Occipital lobe (tissue), 2 donors: Measurements from ENCODE around the gene HDLBP. TPM values are rescaled to one million over a fixed set of nuclear protein-coding genes. Genes with fewer than 3 reads are reported as not detected.
"Not testable (repeated sequence)": the region's sequence is repeated elsewhere in the genome, so short reads cannot be mapped to it uniquely, and the experiment has no call there.

Experiments
- DNase-seq: peaks from one replicate; lab custom pipeline; 2025; lab: John Stamatoyannopoulos, UW
- total RNA-seq: library from RNA; depleted of rRNA; stranded (reverse); fragments of >200 nt; gene quantifications from one replicate; pipeline ENCODE4 v1.2.3, GENCODE V29; 2014

HDLBP gene
- total RNA-seq, 1 donor from 2014 or later, result 138 TPM

- DNase-seq, result no peak
Observed at GRCh38 chr2:241198381-241199279, 116.8 kb downstream of the HDLBP start.

DNA sequence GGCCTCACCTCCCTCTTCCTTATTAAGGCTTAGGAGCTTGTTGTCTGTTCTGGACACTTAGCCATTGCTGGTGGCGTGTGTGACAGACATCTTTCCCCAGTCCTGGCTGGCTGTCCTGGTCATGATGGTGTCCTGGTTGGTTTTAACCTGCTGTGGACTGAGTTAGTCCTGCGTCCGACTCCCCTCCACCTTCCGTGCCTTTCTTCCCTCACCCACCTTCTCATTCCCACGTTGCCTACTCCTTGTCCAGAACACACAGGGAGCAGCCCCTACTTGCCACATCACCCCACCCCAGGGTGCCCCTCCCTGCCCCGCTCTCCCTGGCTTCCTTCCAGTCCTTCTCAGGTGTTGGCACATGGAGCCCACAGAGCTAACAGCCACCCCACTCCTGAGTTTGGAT, 117.5 kb downstream of the HDLBP start:
- DNase-seq, result no peak

- DNase-seq, result not testable (repeated sequence)
Observed at GRCh38 chr2:241197246-241197645, 118.2 kb downstream of the HDLBP start.

GRCh38 chr2:241195506-241196130, 119.9 kb downstream of the HDLBP start:
- no peak for DNase-seq

- DNase-seq, result no peak
Observed at GRCh38 chr2:241194811-241195210, 120.7 kb downstream of the HDLBP start.

DNA sequence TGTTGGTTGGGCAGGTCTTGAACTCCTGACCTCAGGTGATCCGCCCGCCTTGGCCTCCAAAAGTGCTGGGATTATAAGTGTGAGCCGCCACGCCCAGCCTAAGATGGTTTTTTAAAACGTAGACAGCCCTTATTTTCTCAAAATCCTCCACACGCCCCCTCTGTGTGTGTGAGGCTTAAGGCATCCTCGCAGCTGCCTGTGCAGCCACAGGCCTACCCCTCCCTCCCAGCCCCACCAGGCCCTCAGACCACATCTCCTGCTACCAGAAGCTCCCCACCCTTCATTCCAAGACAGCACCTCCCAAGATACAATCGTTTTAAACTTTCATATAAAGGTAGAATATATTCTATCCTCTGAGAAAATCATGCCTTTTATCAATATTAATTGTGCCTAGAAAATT, 122.2 kb downstream of the HDLBP start:
- DNase-seq, result no peak

DNA sequence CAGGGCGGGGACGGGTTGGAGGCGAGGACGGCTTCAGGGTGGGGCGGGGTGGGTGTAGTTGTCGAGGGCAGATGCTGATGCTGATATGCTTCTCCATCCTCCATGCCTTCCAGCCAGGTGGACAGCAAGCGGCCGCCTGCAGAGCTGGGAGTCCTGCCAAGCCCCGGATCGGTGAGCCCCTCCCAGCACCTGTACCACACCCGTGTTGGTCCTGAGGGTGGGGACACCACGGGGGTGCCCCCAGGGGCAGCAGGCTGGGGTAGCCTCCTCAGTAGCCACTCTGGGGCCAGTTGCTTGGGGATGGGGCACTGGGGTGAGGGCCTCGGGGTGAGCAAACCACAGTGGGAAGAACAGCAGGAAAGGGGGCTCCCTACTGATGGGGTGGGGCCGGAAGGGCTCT, 124.4 kb downstream of the HDLBP start:
- DNase-seq, result no peak

DNA sequence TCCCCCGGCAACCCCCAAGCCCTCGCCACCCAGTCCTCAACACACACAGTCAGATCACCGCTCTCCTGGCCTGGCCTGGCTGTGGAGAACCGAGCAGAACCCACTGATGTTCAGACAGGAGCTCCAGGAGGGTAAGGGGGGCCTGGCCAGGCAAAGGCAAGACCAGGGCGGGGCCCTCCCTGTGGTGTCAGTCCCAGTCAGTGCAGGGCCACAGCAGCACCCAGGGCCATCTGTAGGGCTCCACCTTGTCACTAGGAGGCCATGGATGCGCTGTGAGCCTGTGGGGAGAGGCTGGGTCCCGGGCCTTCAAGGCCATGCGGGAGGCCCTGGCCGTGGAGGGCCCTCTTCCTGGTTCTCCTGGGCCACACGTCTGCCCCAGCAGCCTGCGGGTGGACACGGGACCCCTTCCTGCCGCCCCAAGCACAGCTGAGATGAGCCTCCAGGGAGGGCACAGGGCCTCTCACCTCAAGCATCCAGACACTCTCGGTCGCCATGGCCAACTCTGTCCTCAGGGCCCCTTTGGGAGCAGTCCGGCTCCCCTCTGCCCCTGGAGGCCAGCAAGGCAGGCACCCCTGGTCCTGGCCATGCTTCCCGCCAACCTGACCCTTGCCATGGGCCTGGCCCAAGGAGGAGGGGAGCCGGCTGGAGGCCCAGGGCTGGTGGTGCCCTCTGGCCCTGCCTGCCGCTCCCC, 125.0 kb downstream of the HDLBP start:
- no peak for DNase-seq

- no peak for DNase-seq
Observed at GRCh38 chr2:241189856-241190201, 125.6 kb downstream of the HDLBP start.

DNA sequence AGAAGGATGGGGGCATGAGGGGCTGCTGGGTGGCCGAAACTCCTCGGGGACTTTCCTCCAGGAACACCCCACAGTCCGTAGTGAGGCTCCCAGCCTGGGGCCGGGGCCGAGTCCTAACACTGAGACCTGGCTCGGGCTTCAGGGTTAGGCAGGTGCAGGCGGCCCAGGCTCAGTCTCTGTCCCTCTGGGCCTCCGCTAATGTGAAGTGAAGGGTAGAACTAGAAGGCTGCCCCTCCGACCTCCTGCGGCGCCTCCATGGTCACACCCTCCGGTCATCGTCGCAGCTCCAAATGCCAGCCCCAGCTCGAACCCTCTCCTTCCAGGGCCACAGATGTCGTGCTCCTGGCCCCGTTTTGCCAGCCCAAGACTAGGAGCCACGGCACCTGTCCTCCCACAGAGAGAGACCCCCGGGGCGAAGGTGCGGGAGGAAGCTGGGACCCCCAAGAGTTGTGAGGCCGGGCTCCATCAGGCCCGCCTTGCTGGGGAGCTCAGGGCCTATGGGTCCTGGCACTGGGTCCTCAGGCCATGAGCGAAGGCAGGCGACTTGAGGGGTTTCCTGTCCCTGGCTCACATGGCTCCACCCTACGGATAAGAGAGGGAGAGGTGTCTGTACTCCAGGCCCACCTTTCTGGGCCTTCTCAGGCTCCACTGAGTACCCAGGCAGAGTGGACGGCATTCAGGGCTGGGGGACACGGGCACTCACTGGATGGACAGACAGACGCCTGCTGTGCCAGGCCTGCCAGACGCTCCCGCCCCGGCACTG, 126.2 kb downstream of the HDLBP start:
- no peak for DNase-seq

DNA sequence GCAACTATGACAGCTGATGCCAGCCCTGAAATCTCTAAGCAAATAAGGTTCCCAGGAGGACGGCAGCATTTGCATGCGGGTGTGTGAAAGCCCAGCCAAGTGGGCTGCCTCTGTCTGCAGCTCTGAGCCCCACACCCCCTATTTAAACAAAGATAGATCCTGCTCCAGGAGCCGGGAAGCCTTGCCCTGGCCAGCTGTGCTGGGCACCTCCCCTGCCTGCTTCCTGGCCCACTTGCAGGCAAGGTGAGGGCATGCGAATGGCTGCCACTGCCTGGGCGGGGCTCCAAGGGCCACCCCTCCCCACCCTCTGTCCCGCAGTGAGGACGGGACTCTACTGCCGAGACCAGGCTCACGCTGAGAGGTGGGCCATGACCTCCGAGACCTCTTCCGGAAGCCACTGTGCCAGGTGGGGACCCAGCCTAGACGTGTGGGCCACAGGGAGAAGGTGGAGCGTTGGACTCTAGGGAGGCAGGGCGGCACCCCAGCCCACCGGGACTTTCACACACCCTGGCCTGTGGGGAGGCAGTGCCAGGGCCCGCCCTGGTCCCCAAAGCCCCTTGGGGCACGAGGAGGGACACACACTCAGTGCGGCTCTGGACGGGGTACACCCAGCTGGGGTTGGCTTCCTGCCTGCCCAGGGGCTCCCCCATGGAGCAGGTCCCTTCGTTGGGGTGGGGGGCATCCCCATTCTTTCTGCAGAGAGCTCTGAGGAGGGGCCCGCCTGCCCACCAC, 126.9 kb downstream of the HDLBP start, which contains the start of gene ANO7:
ANO7 (plus strand) TSS at position 317 of the 732 bp plus-strand sequence. CDS start 1,387 bp downstream, outside the sequence.
- no peak for DNase-seq

DNA sequence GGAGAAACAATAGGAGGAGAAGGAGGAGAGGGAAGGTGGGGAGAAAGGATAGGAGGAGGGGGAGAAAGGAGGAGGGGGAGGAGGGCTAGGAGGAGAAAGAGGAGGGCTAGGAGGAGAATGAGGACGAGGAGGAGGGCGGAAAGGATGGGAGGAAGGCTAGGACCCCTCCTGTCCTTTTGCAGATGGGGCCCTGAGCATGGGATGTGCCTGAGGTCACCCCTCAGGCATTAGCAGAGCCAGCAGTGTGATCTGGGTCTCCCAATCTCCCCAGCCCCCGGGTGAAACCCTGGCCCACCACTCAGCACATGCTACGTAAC, 127.6 kb downstream of the HDLBP start:
- DNase-seq, result no peak

DNA sequence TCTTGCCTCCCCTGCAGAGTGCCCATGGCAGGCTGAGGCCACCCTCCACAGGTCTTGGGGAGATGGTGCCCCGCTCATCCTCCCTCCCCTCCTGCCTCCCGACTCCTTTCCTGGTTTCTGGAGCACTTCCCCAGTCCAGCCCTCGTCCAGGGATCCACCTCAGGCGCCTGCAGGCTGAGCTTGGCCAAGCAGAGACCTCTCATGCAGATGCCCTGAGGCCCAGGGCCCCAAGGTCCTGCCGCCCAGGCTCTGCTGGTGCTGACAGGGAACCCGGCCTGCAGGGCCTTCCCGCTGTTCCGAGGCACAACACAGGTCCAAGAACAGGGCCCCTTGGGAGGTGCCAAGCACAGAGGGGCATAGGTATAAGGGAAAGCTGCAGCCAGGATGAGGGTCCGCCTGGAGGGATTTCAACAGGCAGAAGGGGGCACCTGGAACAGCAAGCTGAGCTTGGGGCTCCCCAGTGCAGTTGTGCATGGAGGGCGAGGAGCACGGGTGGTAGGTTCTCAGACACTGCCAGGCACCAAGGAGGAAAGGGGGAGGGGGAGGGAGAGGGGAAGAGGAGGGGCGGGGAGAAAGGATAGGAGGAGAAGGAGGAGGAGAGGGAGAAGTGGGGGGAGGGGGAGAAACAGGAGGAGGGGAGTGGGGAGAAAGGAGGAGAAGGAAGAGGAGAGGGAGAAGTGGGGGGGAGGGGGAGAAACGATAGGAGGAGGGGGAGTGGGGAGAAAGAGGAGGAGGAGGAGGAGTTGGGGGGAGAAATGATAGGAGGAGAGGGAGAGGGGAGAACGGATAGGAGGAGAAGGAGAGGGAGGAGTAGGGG, 128.2 kb downstream of the HDLBP start:
- no peak for DNase-seq

GRCh38 chr2:241185961-241186360, 129.5 kb downstream of the HDLBP start:
- no peak for DNase-seq

- no peak for DNase-seq
Observed at GRCh38 chr2:241184901-241185300, 130.6 kb downstream of the HDLBP start.

DNA sequence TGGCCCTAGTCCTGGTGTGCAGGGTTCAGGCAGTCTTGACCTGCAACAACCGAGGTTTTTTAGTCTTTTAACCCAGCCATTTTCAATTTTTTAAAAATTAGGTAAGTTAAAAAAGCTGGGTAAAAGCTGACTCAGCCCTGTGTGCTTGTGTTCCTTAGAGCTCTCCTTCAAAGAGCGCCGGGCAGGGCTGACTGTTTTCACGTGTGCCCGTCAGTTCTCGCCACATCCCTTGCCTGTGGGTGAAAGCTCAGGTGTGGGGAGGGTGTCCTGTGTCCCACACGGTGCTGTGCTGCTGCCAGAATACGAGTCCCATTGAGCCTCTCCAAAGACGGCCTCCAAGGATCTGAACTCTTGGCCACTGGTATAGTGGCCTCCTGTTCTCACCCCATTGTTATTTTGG, 132.3 kb downstream of the HDLBP start:
- no peak for DNase-seq

DNA sequence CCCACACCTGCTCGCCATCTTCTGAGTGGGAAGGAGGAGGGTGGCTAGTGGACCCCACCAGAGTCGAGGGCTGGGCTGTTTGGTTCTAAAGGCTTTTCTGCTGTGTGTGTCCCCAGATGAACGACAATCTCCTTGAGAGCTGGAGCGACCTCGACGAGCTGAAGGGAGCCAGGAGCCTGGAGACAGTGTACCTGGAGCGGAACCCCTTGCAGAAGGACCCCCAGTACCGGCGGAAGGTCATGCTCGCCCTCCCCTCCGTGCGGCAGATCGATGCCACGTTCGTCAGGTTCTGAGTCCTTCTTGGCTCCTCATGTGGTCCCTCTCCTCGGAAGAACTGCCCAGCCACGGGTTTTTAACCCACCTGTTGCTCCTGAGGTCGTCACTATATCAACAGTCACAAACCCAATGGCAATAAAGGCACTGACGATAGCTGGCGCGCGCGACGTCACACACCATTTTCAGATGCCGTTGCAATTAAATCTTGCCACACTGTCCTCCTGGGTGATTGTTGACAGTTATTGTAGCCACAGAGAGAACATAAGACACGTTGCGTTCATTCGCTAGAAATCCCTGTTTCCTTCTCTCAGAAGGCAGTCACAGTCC, 132.8 kb downstream of the HDLBP start:
- no peak for DNase-seq

DNA sequence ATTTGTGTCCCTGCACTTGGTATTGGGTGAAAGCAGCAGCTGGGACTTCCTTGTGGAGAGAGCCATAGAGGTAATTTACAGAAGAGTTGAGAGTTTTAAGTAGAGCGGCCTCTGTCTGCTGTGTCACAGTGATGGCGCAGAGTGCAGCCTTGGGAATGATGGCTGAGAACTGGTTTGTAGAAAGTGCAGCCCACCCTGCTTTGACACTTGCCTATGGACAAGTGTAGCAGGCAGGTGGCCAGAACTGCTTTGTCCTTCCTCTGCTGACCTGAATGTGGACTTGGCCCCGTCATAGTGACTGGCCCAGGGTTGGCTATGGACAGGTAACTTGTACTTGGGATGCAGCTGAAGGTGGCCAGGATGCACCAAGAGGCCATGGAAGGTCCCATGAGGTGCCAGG, 133.3 kb downstream of the HDLBP start:
- DNase-seq, result no peak

DNA sequence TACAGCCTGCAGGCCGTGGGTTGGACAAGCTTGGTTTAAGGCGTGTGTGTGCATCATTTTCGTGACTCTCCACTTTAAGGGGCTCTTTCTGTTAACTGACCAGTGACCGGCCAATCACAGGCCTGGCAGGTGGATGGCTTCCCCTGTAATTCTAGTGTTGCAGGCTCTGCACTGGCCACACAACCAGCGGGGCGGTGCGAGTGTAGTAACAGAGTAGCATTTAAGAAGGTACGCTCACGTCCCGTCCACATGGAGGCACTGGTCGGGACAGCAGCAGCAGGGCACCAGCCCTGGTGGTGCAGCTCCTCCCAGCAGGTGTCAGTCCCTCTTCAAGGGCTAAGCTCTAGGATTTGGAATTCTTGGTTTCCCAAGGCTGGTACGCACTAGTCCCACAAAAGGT, 135.0 kb downstream of the HDLBP start:
- no peak for DNase-seq

DNA sequence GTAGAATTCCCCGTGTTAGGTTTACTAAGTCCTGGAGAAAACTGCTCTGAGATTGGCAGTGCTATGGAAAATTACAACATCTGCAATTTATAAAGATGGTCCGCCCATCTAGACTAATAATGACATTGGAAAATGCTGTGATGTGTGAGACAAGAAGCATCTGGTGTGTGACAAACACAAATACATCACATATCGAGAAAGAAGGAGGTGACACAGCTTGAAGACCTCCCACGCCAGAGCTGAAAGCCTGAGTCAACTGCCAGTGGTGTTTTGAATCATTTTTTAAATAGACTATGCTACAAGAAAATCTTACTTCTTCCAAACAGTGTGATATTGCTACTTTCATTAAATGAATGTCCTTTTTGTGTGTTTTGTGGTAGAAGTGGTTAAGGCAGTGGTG, 135.6 kb downstream of the HDLBP start:
- DNase-seq, result no peak
